Neural cell (in vitro differentiated cells): Measurements from ENCODE around the gene MYL12B.

Experiments
- EZH2 ChIP-seq: fragments of 200-600, 300-800 bp; shearing (Covaris generic), sonication (generic); IDR thresholded peaks from 2 replicates; pipeline ENCODE4 v1.6.1; 2014; ENCODE audit warnings: antibody characterized with exemption, low read length, borderline replicate concordance, mild to moderate bottlenecking; ENCODE audit not compliant: insufficient read depth, poor library complexity, severe bottlenecking
- POLR2AphosphoS5 ChIP-seq: IDR thresholded peaks from 2 replicates; pipeline ENCODE4 v1.6.1; 2012
- TAF1 ChIP-seq: IDR thresholded peaks from 2 replicates; pipeline ENCODE4 v1.6.1; 2012; ENCODE audit warnings: low read depth
- TF ChIP-seq, protein P1 (sequence below): fragments of 450-650 bp; IDR thresholded peaks from 2 replicates; pipeline ENCODE4 v1.5.1; 2014; ENCODE audit warnings: antibody characterized with exemption, mild to moderate bottlenecking, moderate library complexity; ENCODE audit not compliant: poor library complexity, severe bottlenecking
- TF ChIP-seq, protein P2 (sequence below): IDR thresholded peaks from 2 replicates; pipeline ENCODE4 v1.6.1; 2012; ENCODE audit warnings: borderline replicate concordance

DNA sequence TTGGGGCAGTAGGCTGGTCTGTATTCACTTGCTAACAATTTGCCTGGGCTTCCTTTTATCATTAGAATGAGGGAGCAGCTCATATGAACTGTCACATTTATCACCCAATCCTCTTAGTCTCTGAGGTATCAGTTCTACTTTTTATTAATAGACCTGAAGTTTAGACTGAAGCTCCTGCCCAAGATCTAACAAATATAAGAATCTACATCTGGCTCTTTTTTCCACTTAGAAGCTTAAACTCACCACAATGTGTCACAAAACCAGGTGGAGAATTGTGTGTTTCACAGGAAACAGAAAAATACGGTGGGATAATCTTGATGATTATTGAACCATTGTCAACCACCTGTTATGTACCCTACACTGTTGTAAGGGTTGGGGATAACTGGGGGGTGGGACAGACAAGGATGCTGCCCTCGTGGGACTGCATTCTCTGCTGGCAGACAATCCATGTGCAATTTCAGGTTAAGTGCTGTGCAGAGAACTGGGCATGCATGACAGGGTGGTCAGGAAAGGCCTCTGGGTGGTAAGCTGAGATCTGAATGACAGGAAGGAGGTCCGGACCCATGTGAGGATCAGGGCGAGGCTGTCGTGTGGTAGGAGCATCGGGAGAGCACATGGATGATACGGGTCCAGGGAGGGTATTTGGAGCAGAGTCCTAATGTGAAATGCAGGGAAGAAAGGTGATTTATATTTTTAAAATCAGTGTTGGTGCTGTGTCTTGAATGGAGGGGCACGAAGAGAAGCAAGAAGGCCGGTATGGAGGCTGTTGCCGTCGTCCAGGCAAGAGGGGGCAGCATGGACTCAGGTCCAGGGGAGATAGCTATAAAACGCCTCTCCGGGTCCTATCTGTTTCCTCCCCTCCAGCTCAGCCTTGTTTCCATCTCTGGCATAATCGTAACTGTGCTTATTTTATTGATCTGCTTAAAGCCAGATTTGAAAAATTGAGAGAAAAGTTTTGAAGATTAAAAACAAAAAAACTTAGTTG lies 17.6 kb downstream of the MYL12B start:
- TF ChIP-seq, protein P1, sequence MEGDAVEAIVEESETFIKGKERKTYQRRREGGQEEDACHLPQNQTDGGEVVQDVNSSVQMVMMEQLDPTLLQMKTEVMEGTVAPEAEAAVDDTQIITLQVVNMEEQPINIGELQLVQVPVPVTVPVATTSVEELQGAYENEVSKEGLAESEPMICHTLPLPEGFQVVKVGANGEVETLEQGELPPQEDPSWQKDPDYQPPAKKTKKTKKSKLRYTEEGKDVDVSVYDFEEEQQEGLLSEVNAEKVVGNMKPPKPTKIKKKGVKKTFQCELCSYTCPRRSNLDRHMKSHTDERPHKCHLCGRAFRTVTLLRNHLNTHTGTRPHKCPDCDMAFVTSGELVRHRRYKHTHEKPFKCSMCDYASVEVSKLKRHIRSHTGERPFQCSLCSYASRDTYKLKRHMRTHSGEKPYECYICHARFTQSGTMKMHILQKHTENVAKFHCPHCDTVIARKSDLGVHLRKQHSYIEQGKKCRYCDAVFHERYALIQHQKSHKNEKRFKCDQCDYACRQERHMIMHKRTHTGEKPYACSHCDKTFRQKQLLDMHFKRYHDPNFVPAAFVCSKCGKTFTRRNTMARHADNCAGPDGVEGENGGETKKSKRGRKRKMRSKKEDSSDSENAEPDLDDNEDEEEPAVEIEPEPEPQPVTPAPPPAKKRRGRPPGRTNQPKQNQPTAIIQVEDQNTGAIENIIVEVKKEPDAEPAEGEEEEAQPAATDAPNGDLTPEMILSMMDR = no peak
- TF ChIP-seq, protein P2, sequence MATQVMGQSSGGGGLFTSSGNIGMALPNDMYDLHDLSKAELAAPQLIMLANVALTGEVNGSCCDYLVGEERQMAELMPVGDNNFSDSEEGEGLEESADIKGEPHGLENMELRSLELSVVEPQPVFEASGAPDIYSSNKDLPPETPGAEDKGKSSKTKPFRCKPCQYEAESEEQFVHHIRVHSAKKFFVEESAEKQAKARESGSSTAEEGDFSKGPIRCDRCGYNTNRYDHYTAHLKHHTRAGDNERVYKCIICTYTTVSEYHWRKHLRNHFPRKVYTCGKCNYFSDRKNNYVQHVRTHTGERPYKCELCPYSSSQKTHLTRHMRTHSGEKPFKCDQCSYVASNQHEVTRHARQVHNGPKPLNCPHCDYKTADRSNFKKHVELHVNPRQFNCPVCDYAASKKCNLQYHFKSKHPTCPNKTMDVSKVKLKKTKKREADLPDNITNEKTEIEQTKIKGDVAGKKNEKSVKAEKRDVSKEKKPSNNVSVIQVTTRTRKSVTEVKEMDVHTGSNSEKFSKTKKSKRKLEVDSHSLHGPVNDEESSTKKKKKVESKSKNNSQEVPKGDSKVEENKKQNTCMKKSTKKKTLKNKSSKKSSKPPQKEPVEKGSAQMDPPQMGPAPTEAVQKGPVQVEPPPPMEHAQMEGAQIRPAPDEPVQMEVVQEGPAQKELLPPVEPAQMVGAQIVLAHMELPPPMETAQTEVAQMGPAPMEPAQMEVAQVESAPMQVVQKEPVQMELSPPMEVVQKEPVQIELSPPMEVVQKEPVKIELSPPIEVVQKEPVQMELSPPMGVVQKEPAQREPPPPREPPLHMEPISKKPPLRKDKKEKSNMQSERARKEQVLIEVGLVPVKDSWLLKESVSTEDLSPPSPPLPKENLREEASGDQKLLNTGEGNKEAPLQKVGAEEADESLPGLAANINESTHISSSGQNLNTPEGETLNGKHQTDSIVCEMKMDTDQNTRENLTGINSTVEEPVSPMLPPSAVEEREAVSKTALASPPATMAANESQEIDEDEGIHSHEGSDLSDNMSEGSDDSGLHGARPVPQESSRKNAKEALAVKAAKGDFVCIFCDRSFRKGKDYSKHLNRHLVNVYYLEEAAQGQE = no peak
- TF ChIP-seq EZH2 (no peak), TAF1 (no peak), POLR2AphosphoS5 (no peak)
